Measurements from ENCODE around the gene FAHD1. TPM values are rescaled to one million over a fixed set of nuclear protein-coding genes. Genes with fewer than 3 reads are reported as not detected.

FAHD1 gene
- total and polyA plus RNA-seq, 9 of the 15 experiments (the other 6 are each of a cell fraction or from before 2014, with no cell fraction given), result 2.2 to 20.9 (median 10.7) TPM

GRCh38 chr16:1819611-1820010, 7.4 kb upstream of the FAHD1 start (continued):
- no peak for TF ChIP-seq RREB1 (CRISPR knock-in tag; IDR thresholded peaks at IDR 0.05)
- no peak for TF ChIP-seq MYC (IDR thresholded peaks at IDR 0.05; ENCODE audit: low read depth, low read length)
- TF ChIP-seq MYC (CRISPR knock-in tag; IDR thresholded peaks at IDR 0.05; ENCODE audit: borderline replicate concordance, low read depth), result no peak

Data from K562 (cell line).